ENCODE data around the gene NGDN. TPM values are rescaled to one million over a fixed set of nuclear protein-coding genes. Genes with fewer than 3 reads are reported as not detected.

NGDN gene
- total and polyA plus RNA-seq, 2 donors (not counting 3 experiments of a cell fraction or from before 2014, with no cell fraction given), result 25.6 to 36.5 TPM

DNA sequence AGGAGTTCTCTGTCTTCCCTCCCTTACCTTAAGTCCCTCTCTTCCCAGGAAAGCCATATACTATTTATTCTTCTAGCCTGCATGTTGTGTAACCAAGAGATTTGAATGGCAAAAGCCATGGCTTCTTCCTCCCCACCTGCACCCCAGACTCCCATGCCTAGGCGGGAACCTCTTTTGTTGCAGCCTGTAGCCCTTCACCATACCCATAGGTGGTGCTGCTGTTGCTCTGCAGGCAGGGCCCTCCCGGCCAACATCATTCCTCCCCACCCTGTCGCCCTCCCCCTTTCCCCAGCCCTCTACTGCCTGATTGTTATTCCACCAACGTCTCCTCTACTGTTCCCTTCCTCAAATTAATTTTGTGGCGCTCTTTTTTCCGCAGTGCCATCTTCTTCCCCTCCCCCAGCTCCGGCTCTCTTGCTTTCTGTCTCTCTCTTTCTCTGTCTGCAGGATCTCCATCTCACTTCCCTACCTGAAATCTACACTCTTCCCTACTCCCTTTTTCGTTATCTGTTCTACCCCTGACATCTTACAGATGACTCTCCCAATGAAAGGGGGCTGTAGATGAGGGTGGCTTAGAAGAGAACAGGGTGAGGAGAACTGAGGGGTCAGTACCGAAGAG is 13.8 kb downstream of the NGDN start:
- no peaks in the 10 kb centered on the region for H3K4me1 ChIP-seq (ENCODE audit: control insufficient read depth, extremely low read depth, insufficient read depth, low read length)
- DNase-seq (ENCODE audit: low read depth, low spot score) (no peak), FAIRE-seq (no peak)
- BruUV-seq (replicated peaks), result no TSS peak
- H3K36me3 ChIP-seq (ENCODE audit: control insufficient read depth in 2 of 2, extremely low read depth in 1 of 2, insufficient read depth in 2 of 2, low read length in 2 of 2), result peaks cover 0 to 6% of the 10 kb centered on the region in 2 experiments
- H3K27me3 ChIP-seq (ENCODE audit: control insufficient read depth in 2 of 2, insufficient read depth in 2 of 2, low read length in 2 of 2), result no peaks in the 10 kb centered on the region
- H2AFZ ChIP-seq (ENCODE audit: low read depth, low read length), result no peak overlapping the region
- no peaks in the 10 kb centered on the region for H3K9me1 ChIP-seq (replicated peaks; ENCODE audit: control insufficient read depth, extremely low read depth, insufficient read depth, low read length)
- H3K4me2 ChIP-seq (ENCODE audit: insufficient read depth, low read length), result no peak overlapping the region
- POLR2A ChIA-PET, result no interaction called here
- no peak overlapping the region for H3K27ac ChIP-seq (ENCODE audit: insufficient read depth, low read depth, low read length)
- dilution Hi-C loops (cut with MboI; ENCODE audit: extremely low pct_ligation_motif_present, low sequenced_read_pairs), result no loop called here
- no peaks in the 10 kb centered on the region for H3K9me3 ChIP-seq (replicated peaks; ENCODE audit: control insufficient read depth, insufficient read depth, low read length)
- no peaks in the 10 kb centered on the region for H3K79me2 ChIP-seq (ENCODE audit: control insufficient read depth, insufficient read depth, low read length)
- CTCF ChIA-PET, result interaction anchor here (15.7 kb wide), 1 partner anchor 76 kb away, joined by 416 read pairs; the partner anchor contains the start of gene THTPA
- no peak for TF ChIP-seq POLR2AphosphoS5 (IDR thresholded peaks at IDR 0.05; ENCODE audit: insufficient read depth, low read depth, low read length)
- TF ChIP-seq, protein P1, sequence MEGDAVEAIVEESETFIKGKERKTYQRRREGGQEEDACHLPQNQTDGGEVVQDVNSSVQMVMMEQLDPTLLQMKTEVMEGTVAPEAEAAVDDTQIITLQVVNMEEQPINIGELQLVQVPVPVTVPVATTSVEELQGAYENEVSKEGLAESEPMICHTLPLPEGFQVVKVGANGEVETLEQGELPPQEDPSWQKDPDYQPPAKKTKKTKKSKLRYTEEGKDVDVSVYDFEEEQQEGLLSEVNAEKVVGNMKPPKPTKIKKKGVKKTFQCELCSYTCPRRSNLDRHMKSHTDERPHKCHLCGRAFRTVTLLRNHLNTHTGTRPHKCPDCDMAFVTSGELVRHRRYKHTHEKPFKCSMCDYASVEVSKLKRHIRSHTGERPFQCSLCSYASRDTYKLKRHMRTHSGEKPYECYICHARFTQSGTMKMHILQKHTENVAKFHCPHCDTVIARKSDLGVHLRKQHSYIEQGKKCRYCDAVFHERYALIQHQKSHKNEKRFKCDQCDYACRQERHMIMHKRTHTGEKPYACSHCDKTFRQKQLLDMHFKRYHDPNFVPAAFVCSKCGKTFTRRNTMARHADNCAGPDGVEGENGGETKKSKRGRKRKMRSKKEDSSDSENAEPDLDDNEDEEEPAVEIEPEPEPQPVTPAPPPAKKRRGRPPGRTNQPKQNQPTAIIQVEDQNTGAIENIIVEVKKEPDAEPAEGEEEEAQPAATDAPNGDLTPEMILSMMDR (IDR thresholded peaks at IDR 0.05; ENCODE audit: extremely low read depth in 1 of 2, insufficient read depth in 1 of 2, low read depth in 1 of 2, low read length in 2 of 2), result peak; percentile 15 to 39
- peaks cover 2% of the 10 kb centered on the region for H4K20me1 ChIP-seq (replicated peaks; ENCODE audit: control insufficient read depth, extremely low read depth, insufficient read depth, low read length)
- intact Hi-C loops (cut with micrococcal nuclease), result no loop called here
- no peak overlapping the region for H3K4me3 ChIP-seq (replicated peaks in 1 of 3; ENCODE audit: insufficient read depth in 1 of 3, low read depth in 1 of 3, low read length in 3 of 3)
- no peak overlapping the region for H3K9ac ChIP-seq (replicated peaks; ENCODE audit: extremely low read depth, insufficient read depth, low read length)

DNA sequence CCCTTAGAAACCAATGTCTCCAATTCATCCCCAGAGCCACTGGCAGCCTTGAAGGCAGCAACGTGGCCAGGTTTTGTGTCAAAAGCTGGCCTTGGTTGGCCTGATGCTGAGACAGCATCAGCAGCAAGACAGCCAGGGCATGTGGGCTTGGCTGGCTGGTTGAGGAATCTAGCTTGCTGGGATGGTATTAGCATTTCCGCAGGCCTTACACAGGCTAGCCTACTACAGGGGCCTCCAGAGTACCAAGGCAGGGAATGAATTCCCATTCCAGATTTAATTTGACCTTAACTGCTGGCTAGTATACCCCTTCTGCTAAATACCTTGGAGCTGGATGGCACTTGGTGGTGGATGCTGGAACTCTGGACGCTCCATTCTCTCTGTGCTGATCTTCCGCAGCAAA is 15.8 kb downstream of the NGDN start:
- no peaks in the 10 kb centered on the region for H3K4me1 ChIP-seq (ENCODE audit: control insufficient read depth, extremely low read depth, insufficient read depth, low read length)
- no peak overlapping the region for H3K4me3 ChIP-seq (replicated peaks in 1 of 3; ENCODE audit: insufficient read depth in 1 of 3, low read depth in 1 of 3, low read length in 3 of 3)
- no peaks in the 10 kb centered on the region for H3K9me1 ChIP-seq (replicated peaks; ENCODE audit: control insufficient read depth, extremely low read depth, insufficient read depth, low read length)
- H2AFZ ChIP-seq (ENCODE audit: low read depth, low read length), result no peak overlapping the region
- no peak overlapping the region for H3K27ac ChIP-seq (ENCODE audit: insufficient read depth, low read depth, low read length)
- intact Hi-C loops (cut with micrococcal nuclease) (no loop called here), dilution Hi-C loops (cut with MboI; ENCODE audit: extremely low pct_ligation_motif_present, low sequenced_read_pairs) (no loop called here)
- no peak overlapping the region for H3K4me2 ChIP-seq (ENCODE audit: insufficient read depth, low read length)
- DNase-seq (ENCODE audit: low read depth, low spot score) (no peak), FAIRE-seq (no peak)
- CTCF ChIA-PET, result interaction anchor here (0.9 to 15.7 kb wide), 2 partner anchors 74 to 105 kb away, joined by 3 to 416 read pairs; partner anchors contain the start of gene THTPA
- peaks cover 2% of the 10 kb centered on the region for H4K20me1 ChIP-seq (replicated peaks; ENCODE audit: control insufficient read depth, extremely low read depth, insufficient read depth, low read length)
- POLR2A ChIA-PET, result no interaction called here
- H3K9me3 ChIP-seq (replicated peaks; ENCODE audit: control insufficient read depth, insufficient read depth, low read length), result no peaks in the 10 kb centered on the region
- TF ChIP-seq, protein P1 (IDR thresholded peaks at IDR 0.05; ENCODE audit: extremely low read depth in 1 of 2, insufficient read depth in 1 of 2, low read depth in 1 of 2, low read length in 2 of 2), result no peak
- TF ChIP-seq POLR2AphosphoS5 (IDR thresholded peaks at IDR 0.05; ENCODE audit: insufficient read depth, low read depth, low read length) (no peak), MYC (IDR thresholded peaks at IDR 0.05; ENCODE audit: low read depth, low read length) (no peak), FOS (IDR thresholded peaks at IDR 0.05; ENCODE audit: borderline replicate concordance, insufficient read depth, low read length) (no peak), POLR2A (IDR thresholded peaks at IDR 0.05; ENCODE audit: low read depth, low read length) (no peak), GATA2 (IDR thresholded peaks at IDR 0.05; ENCODE audit: insufficient read depth, insufficient read length, low read depth, low read length) (no peak)
- peaks cover 0 to 6% of the 10 kb centered on the region in 2 experiments for H3K36me3 ChIP-seq (ENCODE audit: control insufficient read depth in 2 of 2, extremely low read depth in 1 of 2, insufficient read depth in 2 of 2, low read length in 2 of 2)
- no peaks in the 10 kb centered on the region for H3K79me2 ChIP-seq (ENCODE audit: control insufficient read depth, insufficient read depth, low read length)
- no peaks in the 10 kb centered on the region for H3K27me3 ChIP-seq (ENCODE audit: control insufficient read depth in 2 of 2, insufficient read depth in 2 of 2, low read length in 2 of 2)
- H3K9ac ChIP-seq (replicated peaks; ENCODE audit: extremely low read depth, insufficient read depth, low read length), result no peak overlapping the region
- BruUV-seq (replicated peaks), result no TSS peak
